Neutrophil (primary cell): ENCODE results near the gene PTGES2.

Experiments used
- H3K27ac ChIP-seq: fragments of 200-600 bp; sonication (generic); 2 replicates; pipeline ENCODE4 v1.5.1; 2016; ENCODE audit warnings: mild to moderate bottlenecking, moderate library complexity
- H3K27me3 ChIP-seq: fragments of 200-600 bp; sonication (generic); 2 replicates; pipeline ENCODE4 v1.6.0; 2016; ENCODE audit warnings: mild to moderate bottlenecking
- H3K36me3 ChIP-seq: fragments of 200-600 bp; sonication (generic); 2 replicates; pipeline ENCODE4 v1.5.1; 2017
- H3K4me1 ChIP-seq, 2 experiments: fragments of 200-600 bp in 1 of 2; sonication (generic) in 1 of 2; 1 replicate in 1 of 2; 2 replicates in 1 of 2; pipeline versions ENCODE4 v1.5.1 to v1.6.1; 2013 to 2016; ENCODE audit warnings: low read depth in 1 of 2, low read length in 1 of 2, mild to moderate bottlenecking in 1 of 2, moderate library complexity in 1 of 2; ENCODE audit not compliant: control insufficient read depth in 1 of 2, insufficient read depth in 1 of 2
- H3K4me3 ChIP-seq, 2 experiments: fragments of 200-600 bp in 1 of 2; sonication (generic) in 1 of 2; 1 replicate in 1 of 2; 2 replicates in 1 of 2; pipeline ENCODE4 v1.5.1; 2013 to 2016; ENCODE audit warnings: low read depth in 1 of 2, low read length in 1 of 2, mild to moderate bottlenecking in 1 of 2, moderate library complexity in 1 of 2
- H3K9me3 ChIP-seq: fragments of 200-600 bp; sonication (generic); 2 replicates; pipeline ENCODE4 v1.5.1; 2016
- TF ChIP-seq, protein P1 (sequence below): fragments of 200-600 bp; sonication (generic); IDR thresholded peaks from 2 replicates; pipeline ENCODE4 v1.5.1; 2016; ENCODE audit warnings: antibody characterized with exemption

The PTGES2 gene

DNA sequence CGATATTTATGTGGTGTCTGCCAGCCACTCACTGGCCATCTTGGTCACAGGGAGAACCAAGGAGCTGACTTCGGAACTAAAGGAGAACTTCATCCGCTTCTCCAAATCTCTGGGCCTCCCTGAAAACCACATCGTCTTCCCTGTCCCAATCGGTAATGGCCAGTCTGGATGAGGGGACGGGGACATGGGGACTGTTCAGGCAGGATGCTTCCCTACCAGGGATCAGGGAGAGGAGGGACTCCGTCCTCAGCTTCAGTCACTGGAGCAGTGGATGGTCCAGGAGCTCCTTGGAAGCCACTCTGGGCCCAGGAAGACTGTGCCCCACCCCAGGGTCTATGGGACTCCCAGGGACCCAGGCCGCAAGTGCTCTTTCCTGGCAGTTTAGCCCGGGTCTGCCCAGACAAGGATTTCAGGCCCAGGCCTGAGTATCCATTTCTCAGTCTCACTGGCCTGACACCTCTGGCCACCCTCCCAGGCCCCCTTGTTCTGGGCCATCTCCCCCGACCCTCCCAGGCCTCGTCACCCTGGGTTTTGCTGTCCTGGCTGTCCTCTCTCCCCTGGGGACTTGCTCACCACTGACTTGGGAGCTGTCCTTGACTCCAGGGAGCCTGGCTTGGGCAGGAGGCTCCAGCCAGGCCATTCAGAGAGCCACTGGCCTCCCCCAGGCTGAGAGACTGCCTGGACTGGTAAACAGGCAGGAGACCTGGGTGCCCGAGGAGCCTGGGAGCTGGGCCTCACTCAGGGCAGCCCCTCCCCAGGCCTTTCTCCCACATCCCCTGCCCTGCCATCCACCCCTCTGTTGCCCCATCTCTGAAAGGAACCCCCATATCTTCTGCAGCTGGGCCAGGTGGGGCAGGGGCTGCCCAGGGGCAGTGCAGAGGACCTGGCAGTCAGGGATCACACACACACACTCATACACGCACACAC, 24.9 kb upstream of the PTGES2 start:
- H3K9me3 ChIP-seq: no peaks in the 10 kb centered on the region
- H3K36me3 ChIP-seq: no peaks in the 10 kb centered on the region
- peaks cover 58 to 68% of the 10 kb centered on the region in 2 experiments for H3K4me1 ChIP-seq
- H3K27me3 ChIP-seq: no peaks in the 10 kb centered on the region
- peak overlapping the region; percentile 82 for H3K27ac ChIP-seq
- H3K4me3 ChIP-seq: no peak overlapping the region
- TF ChIP-seq, protein P1, sequence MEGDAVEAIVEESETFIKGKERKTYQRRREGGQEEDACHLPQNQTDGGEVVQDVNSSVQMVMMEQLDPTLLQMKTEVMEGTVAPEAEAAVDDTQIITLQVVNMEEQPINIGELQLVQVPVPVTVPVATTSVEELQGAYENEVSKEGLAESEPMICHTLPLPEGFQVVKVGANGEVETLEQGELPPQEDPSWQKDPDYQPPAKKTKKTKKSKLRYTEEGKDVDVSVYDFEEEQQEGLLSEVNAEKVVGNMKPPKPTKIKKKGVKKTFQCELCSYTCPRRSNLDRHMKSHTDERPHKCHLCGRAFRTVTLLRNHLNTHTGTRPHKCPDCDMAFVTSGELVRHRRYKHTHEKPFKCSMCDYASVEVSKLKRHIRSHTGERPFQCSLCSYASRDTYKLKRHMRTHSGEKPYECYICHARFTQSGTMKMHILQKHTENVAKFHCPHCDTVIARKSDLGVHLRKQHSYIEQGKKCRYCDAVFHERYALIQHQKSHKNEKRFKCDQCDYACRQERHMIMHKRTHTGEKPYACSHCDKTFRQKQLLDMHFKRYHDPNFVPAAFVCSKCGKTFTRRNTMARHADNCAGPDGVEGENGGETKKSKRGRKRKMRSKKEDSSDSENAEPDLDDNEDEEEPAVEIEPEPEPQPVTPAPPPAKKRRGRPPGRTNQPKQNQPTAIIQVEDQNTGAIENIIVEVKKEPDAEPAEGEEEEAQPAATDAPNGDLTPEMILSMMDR: no peak

DNA sequence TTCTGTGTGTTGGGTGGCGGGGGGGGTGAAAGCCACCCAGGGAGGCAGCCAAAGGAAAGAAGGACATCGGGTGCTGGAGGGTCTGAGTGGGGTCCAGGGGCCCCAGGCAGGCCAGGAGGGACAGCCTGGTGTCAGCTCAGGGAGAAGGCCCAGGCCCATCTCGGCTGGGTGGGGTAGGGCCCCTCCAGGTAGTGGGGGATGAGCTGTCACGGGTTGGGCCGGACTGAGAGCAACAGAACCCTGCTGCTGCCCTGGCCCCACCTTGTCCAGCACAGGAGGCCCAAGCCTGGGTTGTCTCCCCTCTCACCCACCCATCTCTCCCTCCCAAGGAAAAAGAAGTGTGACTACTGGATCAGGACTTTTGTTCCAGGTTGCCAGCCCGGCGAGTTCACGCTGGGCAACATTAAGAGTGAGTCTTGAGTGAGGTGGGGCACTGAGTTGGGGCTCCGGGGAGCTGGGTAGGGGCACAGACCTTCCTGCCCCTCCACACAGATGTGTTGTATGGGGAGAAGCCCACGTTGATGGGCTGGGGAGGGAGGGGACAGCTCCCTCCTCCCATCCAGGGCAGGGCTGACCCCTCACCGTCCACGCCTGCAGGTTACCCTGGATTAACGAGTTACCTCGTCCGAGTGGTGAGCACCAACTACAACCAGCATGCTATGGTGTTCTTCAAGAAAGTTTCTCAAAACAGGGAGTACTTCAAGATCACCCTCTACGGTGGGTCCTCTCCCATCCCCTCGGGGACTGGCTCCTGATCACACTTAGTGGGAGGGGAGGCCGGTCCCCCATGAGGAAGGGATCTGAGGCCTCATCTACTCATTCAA, 24.0 kb upstream of the PTGES2 start:
- Histone ChIP-seq H3K9me3 (no peaks in the 10 kb centered on the region), H3K4me3 (peak overlapping the region in 1 of 2 experiments; percentile 11), H3K36me3 (no peaks in the 10 kb centered on the region), H3K4me1 (peaks cover 67 to 72% of the 10 kb centered on the region in 2 experiments), H3K27ac (peak overlapping the region; percentile 82), H3K27me3 (no peaks in the 10 kb centered on the region)
- TF ChIP-seq, protein P1: no peak

DNA sequence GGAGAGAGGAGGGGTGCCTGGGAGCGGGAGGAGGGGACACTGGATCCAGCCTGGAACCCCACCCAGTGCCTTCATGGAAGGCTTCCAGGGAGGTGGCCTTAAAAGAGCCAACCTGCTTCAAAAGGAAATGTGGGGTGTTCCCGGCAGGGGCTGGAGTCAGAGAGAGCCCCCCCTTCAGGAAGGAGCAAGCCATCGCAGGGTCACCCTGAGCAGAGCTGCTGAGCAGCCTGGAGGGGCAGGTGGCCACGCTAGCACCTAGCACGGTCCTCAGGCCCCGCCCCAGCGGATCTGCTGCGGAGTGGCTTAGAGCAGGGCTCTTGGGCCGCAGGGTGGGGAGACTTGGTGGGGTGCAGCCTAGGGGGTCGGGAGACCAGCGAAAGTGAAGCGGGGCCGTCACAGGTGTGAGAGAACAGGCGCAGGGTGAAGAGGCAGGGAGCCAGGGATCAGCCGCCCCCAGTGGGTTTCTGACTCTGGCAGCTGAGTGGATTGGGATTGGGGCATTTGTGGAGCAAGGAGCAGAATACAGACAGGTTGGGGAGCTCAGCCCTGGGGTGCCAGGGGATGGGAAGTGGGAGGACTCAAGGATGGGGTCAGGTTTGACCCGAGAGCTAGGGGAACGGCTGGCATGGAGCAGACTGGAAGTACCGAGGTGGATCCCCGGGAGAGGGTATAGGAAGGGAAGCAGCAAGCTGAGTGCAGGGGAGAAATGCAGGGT, 23.2 kb upstream of the PTGES2 start:
- TF ChIP-seq, protein P1: peak; percentile 15
- Histone ChIP-seq H3K4me3 (peak overlapping the region; percentile 11 to 46), H3K27ac (peak overlapping the region; percentile 82), H3K36me3 (no peaks in the 10 kb centered on the region), H3K9me3 (no peaks in the 10 kb centered on the region), H3K27me3 (no peaks in the 10 kb centered on the region), H3K4me1 (peaks cover 75 to 80% of the 10 kb centered on the region in 2 experiments)

DNA sequence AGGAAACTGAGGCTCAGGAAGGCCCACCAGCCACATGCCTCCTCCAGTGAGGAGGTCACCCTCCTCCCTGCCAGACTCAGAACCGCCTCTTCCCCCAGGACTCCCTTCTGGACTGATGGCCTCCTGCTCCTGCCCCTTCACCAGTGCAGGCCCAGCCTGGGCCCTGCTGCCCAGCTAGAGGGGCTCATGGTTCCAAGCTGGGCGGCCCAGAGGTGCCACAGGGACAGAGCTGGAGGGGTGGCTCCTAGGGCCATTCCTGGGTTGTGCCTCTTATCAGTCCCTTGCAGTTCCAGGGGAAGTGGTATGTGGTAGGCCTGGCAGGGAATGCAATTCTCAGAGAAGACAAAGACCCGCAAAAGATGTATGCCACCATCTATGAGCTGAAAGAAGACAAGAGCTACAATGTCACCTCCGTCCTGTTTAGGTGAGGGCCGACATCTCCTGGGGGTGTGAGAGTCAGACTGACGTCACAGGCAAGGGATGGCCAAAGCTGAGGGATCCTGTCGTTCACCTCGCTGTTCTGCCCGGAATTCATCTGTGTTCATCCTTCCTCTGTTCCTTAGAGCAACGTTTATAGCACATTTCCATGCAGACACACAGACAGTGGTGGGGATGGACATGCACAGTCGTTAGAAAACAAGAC, 22.5 kb upstream of the PTGES2 start:
- Histone ChIP-seq H3K27ac (peak overlapping the region; percentile 82), H3K9me3 (no peaks in the 10 kb centered on the region), H3K4me1 (peaks cover 82 to 87% of the 10 kb centered on the region in 2 experiments), H3K36me3 (no peaks in the 10 kb centered on the region), H3K4me3 (peak overlapping the region; percentile 11 to 46), H3K27me3 (no peaks in the 10 kb centered on the region)
- TF ChIP-seq, protein P1: no peak
